Kidney tubule cell (primary cell): ENCODE measurements around the gene SYNE3.

Experiments
- DNase-seq: peaks from one replicate; pipeline ENCODE4 v3.0.0-alpha.2; 2018; ENCODE audit warnings: low spot score

Gene SYNE3

DNA sequence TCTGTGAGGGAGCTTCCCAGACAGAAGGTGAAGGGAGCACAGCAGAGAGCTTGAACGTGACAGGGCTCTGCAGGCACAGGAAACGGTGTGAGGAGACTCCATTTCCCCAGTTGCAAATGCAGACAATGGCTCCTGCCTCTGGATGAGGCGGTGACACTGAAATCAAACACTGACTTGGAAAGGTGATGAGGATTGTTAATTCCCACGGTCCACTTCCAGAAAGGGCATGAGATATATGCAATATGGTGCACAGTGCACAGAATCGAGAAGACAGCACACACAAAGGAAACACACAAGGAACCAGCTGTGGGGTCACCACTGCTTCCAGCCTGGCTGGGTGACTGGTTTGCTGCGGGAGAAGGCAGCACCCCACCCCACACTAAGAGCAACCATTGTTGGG lies 42.0 kb downstream of the SYNE3 start:
- no peak for DNase-seq

- DNase-seq = no peak
Observed at GRCh38 chr14:95472819-95473251, 43.6 kb downstream of the SYNE3 start.

DNA sequence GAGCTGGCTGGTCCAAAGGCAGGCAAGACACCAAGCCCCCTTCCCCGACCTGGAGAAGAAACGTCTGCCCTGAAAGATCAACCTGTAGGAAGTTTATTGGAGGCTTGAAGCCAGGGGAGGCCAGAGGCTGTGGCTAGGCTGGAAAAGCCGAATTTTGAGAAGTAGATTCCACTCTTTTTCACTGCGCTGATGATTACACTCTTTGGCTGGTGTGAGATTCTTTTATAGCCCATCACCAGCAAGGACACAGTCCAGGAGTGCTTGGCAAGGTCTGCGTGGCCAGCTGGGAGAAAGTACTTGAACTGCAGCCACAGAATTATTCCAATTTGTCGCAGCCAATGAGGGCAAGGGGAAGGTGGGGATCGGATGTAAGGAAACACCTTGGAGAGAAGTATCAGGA lies 45.0 kb downstream of the SYNE3 start:
- DNase-seq = no peak

- DNase-seq = no peak
Observed at GRCh38 chr14:95471016-95471415, 45.4 kb downstream of the SYNE3 start.

GRCh38 chr14:95469134-95469481 lies 47.3 kb downstream of the SYNE3 start:
- DNase-seq = no peak

GRCh38 chr14:95468448-95469133 lies 47.9 kb downstream of the SYNE3 start:
- DNase-seq = no peak

DNA sequence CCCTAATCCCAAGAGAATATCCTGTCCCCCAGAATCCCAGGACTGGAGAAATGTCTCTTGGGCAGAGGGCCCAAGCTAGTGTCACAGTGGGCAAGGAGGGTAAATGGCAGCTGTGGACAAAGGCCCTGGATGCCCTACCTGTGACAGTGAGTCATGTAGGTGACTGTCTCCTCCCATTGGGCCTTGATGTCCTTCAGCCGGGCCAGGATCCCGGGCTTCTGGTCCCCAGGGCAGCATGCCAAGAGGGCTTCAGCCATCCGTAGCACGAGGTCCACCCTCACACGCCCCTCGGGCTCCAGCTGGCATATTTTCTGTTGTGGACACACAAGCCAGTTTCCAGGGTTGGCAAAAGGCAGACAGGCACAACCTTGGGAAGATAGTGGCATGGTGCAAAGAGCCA lies 48.8 kb downstream of the SYNE3 start:
- DNase-seq = no peak

DNA sequence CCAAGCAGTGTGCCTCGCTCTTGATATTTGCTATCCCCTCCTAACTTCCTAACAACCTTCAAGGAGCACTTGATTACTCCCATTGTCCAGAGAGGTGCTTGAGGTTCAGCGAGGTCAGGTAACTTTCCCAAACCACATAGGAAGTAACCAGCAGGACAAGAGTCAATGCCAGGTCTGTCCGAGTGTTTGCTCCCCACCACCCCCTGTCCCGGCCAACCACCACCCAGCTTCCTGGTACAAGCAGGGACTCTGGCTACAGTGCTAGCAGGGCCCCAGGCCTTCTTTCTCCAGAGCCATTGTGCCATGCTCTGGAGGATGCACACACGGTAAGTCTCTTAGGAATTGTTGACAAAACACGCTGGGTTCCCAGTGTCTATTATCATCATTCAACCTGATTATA lies 49.2 kb downstream of the SYNE3 start:
- DNase-seq = no peak
